ENCODE results near the gene LDB2. TPM values are rescaled to one million over a fixed set of nuclear protein-coding genes. Genes with fewer than 3 reads are reported as not detected.

Gene LDB2
- total RNA-seq, 1 donor from 2014 or later, result 31.5 TPM

- Mint-ChIP-seq H3K27me3 (no peaks in the 10 kb centered on the region), H3K9me3 (peaks cover 6% of the 10 kb centered on the region), H3K4me1 (ENCODE audit: unreplicated experiment) (peaks cover 9% of the 10 kb centered on the region), H3K27ac (no peak overlapping the region), H3K4me3 (no peak overlapping the region), H3K36me3 (no peaks in the 10 kb centered on the region)
- no peak for TF ChIP-seq CTCF (conservative IDR thresholded peaks at IDR 0.05)
- DNase-seq (ENCODE audit: extremely low spot score, unreplicated experiment), result no peak
Measured at GRCh38 chr4:16617435-16617834, 281.0 kb downstream of the LDB2 start.

- peaks cover 9% of the 10 kb centered on the region for H3K4me1 Mint-ChIP-seq (ENCODE audit: unreplicated experiment)
- no peak for TF ChIP-seq CTCF (conservative IDR thresholded peaks at IDR 0.05)
- no peak overlapping the region for H3K4me3 Mint-ChIP-seq
- no peaks in the 10 kb centered on the region for H3K27me3 Mint-ChIP-seq
- peaks cover 6% of the 10 kb centered on the region for H3K9me3 Mint-ChIP-seq
- no peaks in the 10 kb centered on the region for H3K36me3 Mint-ChIP-seq
- H3K27ac Mint-ChIP-seq, result no peak overlapping the region
- no peak for DNase-seq (ENCODE audit: extremely low spot score, unreplicated experiment)
Measured at GRCh38 chr4:16617011-16617410, 281.4 kb downstream of the LDB2 start.

- Mint-ChIP-seq H3K27ac (no peak overlapping the region), H3K9me3 (peaks cover 26% of the 10 kb centered on the region), H3K36me3 (no peaks in the 10 kb centered on the region), H3K4me1 (ENCODE audit: unreplicated experiment) (no peaks in the 10 kb centered on the region), H3K27me3 (no peaks in the 10 kb centered on the region), H3K4me3 (no peak overlapping the region)
- no peak for TF ChIP-seq CTCF (conservative IDR thresholded peaks at IDR 0.05)
- no peak for DNase-seq (ENCODE audit: extremely low spot score, unreplicated experiment)
Measured at GRCh38 chr4:16609170-16609758, 289.2 kb downstream of the LDB2 start.

- no peak overlapping the region for H3K27ac Mint-ChIP-seq
- H3K4me3 Mint-ChIP-seq, result no peak overlapping the region
- H3K36me3 Mint-ChIP-seq, result no peaks in the 10 kb centered on the region
- H3K27me3 Mint-ChIP-seq, result no peaks in the 10 kb centered on the region
- DNase-seq (ENCODE audit: extremely low spot score, unreplicated experiment), result no peak
- no peak for TF ChIP-seq CTCF (conservative IDR thresholded peaks at IDR 0.05)
- H3K4me1 Mint-ChIP-seq (ENCODE audit: unreplicated experiment), result no peaks in the 10 kb centered on the region
- H3K9me3 Mint-ChIP-seq, result peaks cover 26% of the 10 kb centered on the region
Measured at GRCh38 chr4:16608611-16609125, 289.8 kb downstream of the LDB2 start.

- Mint-ChIP-seq H3K36me3 (no peaks in the 10 kb centered on the region), H3K9me3 (peaks cover 21% of the 10 kb centered on the region), H3K4me3 (no peak overlapping the region), H3K27ac (no peak overlapping the region), H3K4me1 (ENCODE audit: unreplicated experiment) (no peaks in the 10 kb centered on the region), H3K27me3 (no peaks in the 10 kb centered on the region)
- no peak for DNase-seq (ENCODE audit: extremely low spot score, unreplicated experiment)
- TF ChIP-seq CTCF (conservative IDR thresholded peaks at IDR 0.05), result no peak
Measured at GRCh38 chr4:16608123-16608522, 290.3 kb downstream of the LDB2 start.
